A673 (cell line): ENCODE measurements around the gene CYP1A2. TPM values are rescaled to one million over a fixed set of nuclear protein-coding genes. Genes with fewer than 3 reads are reported as not detected.
A peak's percentile ranks its signal among the peaks of the same experiment; 100 is the strongest.

Experiments used
- BruUV-seq: library from RNA; stranded (reverse); fragments of 400-500 nt; replicated peaks from 2 replicates; lab custom pipeline; 2021; lab: Mats Ljungman, UMichigan
- CTCF ChIA-PET: fragments of 300-600 bp; sonication (Branson Sonifier 250); formaldehyde crosslinking; loops from one replicate; lab custom pipeline; 2022; ENCODE audit warnings: antibody characterized with exemption; lab: Charles Lee
- POLR2A ChIA-PET: fragments of 300-600 bp; sonication (Branson Sonifier 250); formaldehyde crosslinking; loops from one replicate; lab custom pipeline; 2022; ENCODE audit warnings: antibody characterized with exemption; ENCODE audit not compliant: low non-redundant PET; lab: Charles Lee
- DNase-seq: peaks from one replicate; pipeline ENCODE4 v3.0.0-alpha.2; 2015; ENCODE audit warnings: low spot score
- H3K27ac ChIP-seq: fragments of 200-600 bp; sonication (generic); 2 replicates; pipeline ENCODE4 v1.5.1; 2016; ENCODE audit warnings: mixed run types, low read depth, mild to moderate bottlenecking, mixed read lengths, antibody characterized with exemption, low read length; ENCODE audit not compliant: poor library complexity, severe bottlenecking
- H3K27me3 ChIP-seq: fragments of 200-600 bp; sonication (generic); replicated peaks from 2 replicates; pipeline ENCODE4 v1.6.1; 2017; ENCODE audit warnings: mixed run types, low read depth, mild to moderate bottlenecking, mixed read lengths, antibody characterized with exemption, low read length; ENCODE audit not compliant: insufficient read depth, poor library complexity
- H3K36me3 ChIP-seq: fragments of 200-600 bp; sonication (generic); 2 replicates; pipeline ENCODE4 v1.6.1; 2016; ENCODE audit warnings: mixed run types, mild to moderate bottlenecking, mixed read lengths, antibody characterized with exemption, low read length; ENCODE audit not compliant: insufficient read depth, poor library complexity, severe bottlenecking
- H3K4me1 ChIP-seq: fragments of 200-600 bp; sonication (generic); 2 replicates; pipeline ENCODE4 v1.6.1; 2017; ENCODE audit warnings: mixed run types, mild to moderate bottlenecking, mixed read lengths, antibody characterized with exemption, low read length; ENCODE audit not compliant: insufficient read depth, poor library complexity, severe bottlenecking
- H3K4me3 ChIP-seq: fragments of 200-600 bp; sonication (generic); 2 replicates; pipeline ENCODE4 v1.5.1; 2016; ENCODE audit warnings: low read depth, mixed run types, mild to moderate bottlenecking, mixed read lengths, low read length; ENCODE audit not compliant: poor library complexity, severe bottlenecking
- H3K9me3 ChIP-seq: fragments of 200-600 bp; sonication (generic); 2 replicates; pipeline ENCODE4 v1.6.1; 2016; ENCODE audit warnings: mixed run types, low read depth, mild to moderate bottlenecking, mixed read lengths, antibody characterized with exemption, low read length; ENCODE audit not compliant: poor library complexity, severe bottlenecking
- CTCF ChIP-seq: fragments of 300-800, 200-600 bp; sonication (generic); conservative IDR thresholded peaks from 2 replicates; pipeline ENCODE4 v1.5.1; 2017; ENCODE audit warnings: low read depth, mild to moderate bottlenecking, antibody characterized with exemption, low read length, moderate library complexity, mixed read lengths
- EZH2 ChIP-seq: fragments of 200-600 bp; sonication (generic); IDR thresholded peaks from 2 replicates; pipeline ENCODE4 v1.6.1; 2017; ENCODE audit warnings: borderline replicate concordance, low read depth, mild to moderate bottlenecking, mixed read lengths, antibody characterized with exemption, low read length; ENCODE audit not compliant: poor library complexity, severe bottlenecking
- intact Hi-C: fragments of 100-400 bp; cut with micrococcal nuclease; formaldehyde crosslinking; loops from one replicate; pipeline ENCODE4 v1.10.0; 2022; ENCODE audit not compliant: unreplicated experiment
- total RNA-seq: library from RNA; stranded (reverse); gene quantifications from 2 replicates; pipeline ENCODE4 v1.2.3, GENCODE V29; 2021

Gene CYP1A2
- total RNA-seq, 1 experiment from 2014 or later, result not detected

DNA sequence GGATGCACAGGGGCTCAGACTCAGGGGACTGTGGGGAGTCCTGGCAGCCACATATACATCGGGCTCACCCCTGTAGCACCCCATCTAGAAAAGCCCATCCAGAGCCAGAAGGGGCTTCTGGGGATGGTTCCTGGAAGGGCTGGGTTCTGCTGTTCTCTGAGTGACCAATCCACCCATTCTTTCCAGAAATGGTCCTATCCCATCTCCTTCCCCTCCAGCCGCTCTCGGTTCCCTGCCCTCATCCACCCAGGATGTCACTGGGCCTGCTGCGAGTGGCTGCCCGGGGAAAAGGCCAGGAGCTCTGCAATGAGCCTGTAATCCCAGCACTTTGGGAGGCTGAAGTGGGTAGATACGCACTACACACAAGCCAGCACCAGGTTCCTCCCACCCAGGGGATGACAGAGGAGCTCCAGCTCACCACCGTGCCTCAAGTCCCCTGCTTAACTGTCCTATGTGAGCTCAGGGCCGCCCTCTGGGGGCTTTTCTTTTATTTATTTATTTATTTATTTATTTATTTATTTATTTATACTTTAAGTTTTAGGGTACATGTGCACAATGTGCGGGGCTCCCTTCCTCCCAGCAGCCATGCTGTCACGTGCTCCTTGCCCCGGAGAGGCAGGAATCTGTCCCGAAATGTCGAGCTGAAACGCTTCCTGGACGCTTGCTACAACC is 19.6 kb downstream of the CYP1A2 start:
- peaks cover 4% of the 10 kb centered on the region for H3K4me1 ChIP-seq
- no peak overlapping the region for H3K27ac ChIP-seq
- POLR2A ChIA-PET, result interaction anchor here (0.6 kb wide), 4 partner anchors 8 to 134 kb away, joined by 3 to 5 read pairs (median 4); no protein-coding TSS in a partner anchor
- no peaks in the 10 kb centered on the region for H3K27me3 ChIP-seq
- no TSS peak for BruUV-seq
- CTCF ChIA-PET, result interaction anchor here (0.6 to 5.0 kb wide), 14 partner anchors 9 to 389 kb away, joined by 3 to 119 read pairs (median 4); partner anchors contain the start of genes ARID3B, CLK3, CSK and RPP25
- intact Hi-C loops, result loop anchor here (1.0 kb wide), 1 partner anchor 133 kb away; no protein-coding TSS in a partner anchor
- no peaks in the 10 kb centered on the region for H3K36me3 ChIP-seq
- no peaks in the 10 kb centered on the region for H3K9me3 ChIP-seq
- DNase-seq, result no peak
- TF ChIP-seq CTCF, result no peak
- no peak for TF ChIP-seq EZH2
- no peak overlapping the region for H3K4me3 ChIP-seq

GRCh38 chr15:74768771-74769342 is 20.2 kb downstream of the CYP1A2 start:
- no peak overlapping the region for H3K27ac ChIP-seq
- ChIA-PET CTCF (interaction anchor here (0.6 to 5.0 kb wide), 21 partner anchors 8 to 430 kb away, joined by 3 to 119 read pairs (median 4); partner anchors contain the start of genes ARID3B, CLK3, CSK and RPP25), POLR2A (interaction anchor here (0.6 kb wide), 3 partner anchors 8 to 99 kb away, joined by 3 to 5 read pairs (median 3); no protein-coding TSS in a partner anchor)
- no peaks in the 10 kb centered on the region for H3K36me3 ChIP-seq
- peaks cover 10% of the 10 kb centered on the region for H3K4me1 ChIP-seq
- no TSS peak for BruUV-seq
- H3K27me3 ChIP-seq, result no peaks in the 10 kb centered on the region
- intact Hi-C loops, result loop anchor here (1.0 kb wide), 1 partner anchor 134 kb away; no protein-coding TSS in a partner anchor
- H3K9me3 ChIP-seq, result no peaks in the 10 kb centered on the region
- DNase-seq, result peak; percentile 78
- H3K4me3 ChIP-seq, result no peak overlapping the region
- no peak for TF ChIP-seq EZH2
- TF ChIP-seq CTCF, result peak; percentile 89

GRCh38 chr15:74769463-74770025 is 20.9 kb downstream of the CYP1A2 start:
- no TSS peak for BruUV-seq
- DNase-seq, result no peak
- Histone ChIP-seq H3K4me3 (no peak overlapping the region), H3K4me1 (peaks cover 15% of the 10 kb centered on the region), H3K27me3 (no peaks in the 10 kb centered on the region), H3K27ac (no peak overlapping the region), H3K36me3 (no peaks in the 10 kb centered on the region), H3K9me3 (no peaks in the 10 kb centered on the region)
- CTCF ChIA-PET, result interaction anchor here (0.6 to 5.0 kb wide), 19 partner anchors 8 to 862 kb away, joined by 3 to 119 read pairs (median 5); partner anchors contain the start of genes ARID3B, CLK3 and CSK
- POLR2A ChIA-PET, result no interaction called here
- TF ChIP-seq EZH2 (no peak), CTCF (no peak)
- intact Hi-C loops, result loop anchor here (5.0 to 10.0 kb wide), 3 partner anchors 68 to 435 kb away; partner anchors contain the start of gene C15orf39
